Thoracic aorta (tissue), 2 donors: Measurements from ENCODE around the gene OLFM1. TPM values are rescaled to one million over a fixed set of nuclear protein-coding genes. Genes with fewer than 3 reads are reported as not detected.

ENCODE experiments used
- ATAC-seq: fragments of 150-250 bp; one replicate; pipeline ENCODE4 v1.8.0; 2017; ENCODE audit warnings: low read depth; ENCODE audit not compliant: insufficient number of reproducible peaks, low FRiP score
- DNase-seq: peaks from one replicate; pipeline ENCODE4 v3.0.0-alpha.2; 2020; ENCODE audit warnings: low spot score
- H3K27ac ChIP-seq, 2 donors: fragments of 200-600 bp; sonication (generic); 1 replicate in 1 of 2; 2 replicates in 1 of 2; pipeline ENCODE4 v1.5.1; 2016; ENCODE audit warnings: mild to moderate bottlenecking in 2 of 2, moderate library complexity in 2 of 2
- H3K27me3 ChIP-seq: fragments of 200-600 bp; sonication (generic); replicated peaks from 2 replicates; pipeline ENCODE4 v1.6.0; 2016; ENCODE audit warnings: mild to moderate bottlenecking; ENCODE audit not compliant: insufficient read depth
- H3K36me3 ChIP-seq: fragments of 200-600 bp; sonication (generic); one replicate; pipeline ENCODE4 v1.5.1; 2016
- H3K4me1 ChIP-seq, 2 donors: fragments of 200-600 bp; sonication (generic); 1 replicate in 1 of 2; 2 replicates in 1 of 2; pipeline versions ENCODE4 v1.5.1 to v1.6.0; 2016; ENCODE audit warnings: low read depth in 2 of 2, mild to moderate bottlenecking in 1 of 2; ENCODE audit not compliant: control insufficient read depth in 1 of 2
- H3K4me3 ChIP-seq: fragments of 200-600 bp; sonication (generic); 2 replicates; pipeline ENCODE4 v1.5.1; 2016; ENCODE audit warnings: mild to moderate bottlenecking
- H3K9me3 ChIP-seq: fragments of 200-600 bp; sonication (generic); 2 replicates; pipeline ENCODE4 v1.5.1; 2016
- CTCF ChIP-seq: fragments of 200-600 bp; sonication (generic); IDR thresholded peaks from one replicate; pipeline ENCODE4 v1.5.1; 2019; ENCODE audit warnings: antibody characterized with exemption
- total RNA-seq, 2 donors: library from RNA; depleted of rRNA; stranded (reverse); fragments of >200 nt; gene quantifications; one replicate each; pipeline versions ENCODE4 v1.1.0 to v1.2.3, GENCODE V29; 2016

The OLFM1 gene
- total RNA-seq, 2 donors from 2014 or later = 14.5 to 24.5 TPM

- TF ChIP-seq CTCF = no peak
- no peaks in the 10 kb centered on the region for H3K27me3 ChIP-seq
- no peak overlapping the region for H3K27ac ChIP-seq
- no peaks in the 10 kb centered on the region for H3K36me3 ChIP-seq
- H3K4me1 ChIP-seq = no peaks in the 10 kb centered on the region
- no peak overlapping the region for H3K4me3 ChIP-seq
- H3K9me3 ChIP-seq = no peaks in the 10 kb centered on the region
- DNase-seq (no peak), ATAC-seq (no peak)
Measured at GRCh38 chr9:135119496-135120064, 32.1 kb downstream of the OLFM1 start.

- TF ChIP-seq CTCF = no peak
- Histone ChIP-seq H3K36me3 (no peaks in the 10 kb centered on the region), H3K27me3 (no peaks in the 10 kb centered on the region), H3K4me1 (no peaks in the 10 kb centered on the region), H3K27ac (no peak overlapping the region), H3K4me3 (no peak overlapping the region), H3K9me3 (no peaks in the 10 kb centered on the region)
- no peak for ATAC-seq
- DNase-seq = no peak
Measured at GRCh38 chr9:135120249-135120648, 32.8 kb downstream of the OLFM1 start.

GRCh38 chr9:135122316-135122715 is 34.8 kb downstream of the OLFM1 start:
- TF ChIP-seq CTCF = no peak
- H3K4me3 ChIP-seq = no peak overlapping the region
- no peak for ATAC-seq

GRCh38 chr9:135123126-135123772 is 35.8 kb downstream of the OLFM1 start:
- Histone ChIP-seq H3K4me1 (no peaks in the 10 kb centered on the region), H3K27ac (no peak overlapping the region), H3K4me3 (no peak overlapping the region), H3K36me3 (no peaks in the 10 kb centered on the region), H3K9me3 (no peaks in the 10 kb centered on the region), H3K27me3 (no peaks in the 10 kb centered on the region)
- no peak for ATAC-seq
- TF ChIP-seq CTCF = no peak
- no peak for DNase-seq

More at GRCh38 chr9:135122316-135122715, 34.8 kb downstream of the OLFM1 start:
- H3K36me3 ChIP-seq = no peaks in the 10 kb centered on the region
- H3K9me3 ChIP-seq = no peaks in the 10 kb centered on the region
- H3K4me1 ChIP-seq = no peaks in the 10 kb centered on the region
- H3K27ac ChIP-seq = no peak overlapping the region
- no peaks in the 10 kb centered on the region for H3K27me3 ChIP-seq
- no peak for DNase-seq

GRCh38 chr9:135123773-135124134 is 36.3 kb downstream of the OLFM1 start:
- Histone ChIP-seq H3K9me3 (no peaks in the 10 kb centered on the region), H3K27ac (no peak overlapping the region), H3K4me3 (no peak overlapping the region), H3K36me3 (no peaks in the 10 kb centered on the region), H3K4me1 (no peaks in the 10 kb centered on the region), H3K27me3 (no peaks in the 10 kb centered on the region)
- no peak for ATAC-seq
- no peak for DNase-seq
- no peak for TF ChIP-seq CTCF
